Transverse colon (tissue), 4 donors: ENCODE results near the gene DYRK3. TPM values are rescaled to one million over a fixed set of nuclear protein-coding genes. Genes with fewer than 3 reads are reported as not detected.
"Not testable (repeated sequence)": the region's sequence is repeated elsewhere in the genome, so short reads cannot be mapped to it uniquely, and the experiment has no call there.

Source experiments
- DNase-seq: peaks from one replicate; pipeline ENCODE4 v3.0.0-alpha.2; 2019
- H3K27ac ChIP-seq, 4 donors: fragments of 200-600 bp; sonication (generic); 2 replicates each; pipeline ENCODE4 v1.5.1; 2016 to 2018; ENCODE audit warnings: inconsistent platforms in 4 of 4
- H3K27me3 ChIP-seq: fragments of 200-600 bp; sonication (generic); 2 replicates; pipeline ENCODE4 v1.5.1; 2017; ENCODE audit warnings: inconsistent platforms
- H3K36me3 ChIP-seq, 4 donors: fragments of 200-600 bp; sonication (generic); 2 replicates each; pipeline ENCODE4 v1.5.1; 2017 to 2019; ENCODE audit warnings: inconsistent platforms in 4 of 4
- H3K4me1 ChIP-seq, 4 donors: fragments of 200-600 bp; sonication (generic); 2 replicates each; pipeline ENCODE4 v1.5.1; 2017 to 2020; ENCODE audit warnings: inconsistent platforms in 4 of 4
- H3K4me3 ChIP-seq, 4 donors: fragments of 200-600 bp; sonication (generic); 1 replicate in 1 of 4; 2 replicates in 3 of 4; pipeline versions ENCODE4 v1.5.1 to v1.6.1; 2017 to 2019; ENCODE audit warnings: inconsistent platforms in 4 of 4
- H3K9me3 ChIP-seq, 2 donors: fragments of 200-600 bp; sonication (generic); 2 replicates each; pipeline ENCODE4 v1.5.1; 2017 to 2019; ENCODE audit warnings: inconsistent platforms in 2 of 2
- EP300 ChIP-seq: sonication (generic); formaldehyde crosslinking; IDR thresholded peaks from one replicate; pipeline ENCODE4 v1.6.1; 2017; ENCODE audit warnings: antibody characterized with exemption, low read depth
- POLR2A ChIP-seq: fragments of 450-650 bp; IDR thresholded peaks from one replicate; pipeline ENCODE4 v1.6.1; 2016; ENCODE audit warnings: antibody characterized with exemption, mild to moderate bottlenecking, moderate library complexity
- POLR2AphosphoS5 ChIP-seq, 3 donors: sonication (generic); formaldehyde crosslinking; IDR thresholded peaks; one replicate each; pipeline ENCODE4 v1.6.1; 2016; ENCODE audit warnings: antibody characterized with exemption in 3 of 3
- WGBS, 2 donors: methylation state at CpG; one replicate each; pipeline ENCODE4 v1.1.5; 2018; ENCODE audit warnings: low coverage in 1 of 2; 5-methylcytosine and 5-hydroxymethylcytosine counted together
- in situ Hi-C, 4 donors: fragments of 200-750 bp; cut with MboI; loops; one replicate each; pipeline versions ENCODE4 v1.15.0 to v1.15.1; 2017; ENCODE audit warnings: low sequenced_read_pairs in 3 of 4, low pct_ligation_motif_present in 1 of 4, low pct_unique_long_range_greater_than_20kb in 1 of 4
- intact Hi-C: fragments of 100-400 bp; cut with DNase I; formaldehyde crosslinking; loops from one replicate; pipeline ENCODE4 v1.15.1; 2023; ENCODE audit warnings: low total_unique reads
- total RNA-seq, 4 donors: library from RNA; depleted of rRNA; stranded (reverse); fragments of >200 nt; gene quantifications; one replicate each; pipeline ENCODE4 v1.1.0, GENCODE V29; 2016
- TF ChIP-seq, protein P1 (sequence below), 5 experiments: fragments of 200-600 bp in 3 of 5; fragments of 450-650 bp in 2 of 5; sonication (generic) in 3 of 5; IDR thresholded peaks; 1 replicate in 2 of 5; 2 replicates in 3 of 5; pipeline ENCODE4 v1.5.1; 2016 to 2017; ENCODE audit warnings: antibody characterized with exemption in 5 of 5, inconsistent platforms in 3 of 5, mild to moderate bottlenecking in 2 of 5, moderate library complexity in 1 of 5

The DYRK3 gene
- total RNA-seq, 4 donors from 2014 or later = 1.6 to 3.2 TPM; not detected in 2

DNA sequence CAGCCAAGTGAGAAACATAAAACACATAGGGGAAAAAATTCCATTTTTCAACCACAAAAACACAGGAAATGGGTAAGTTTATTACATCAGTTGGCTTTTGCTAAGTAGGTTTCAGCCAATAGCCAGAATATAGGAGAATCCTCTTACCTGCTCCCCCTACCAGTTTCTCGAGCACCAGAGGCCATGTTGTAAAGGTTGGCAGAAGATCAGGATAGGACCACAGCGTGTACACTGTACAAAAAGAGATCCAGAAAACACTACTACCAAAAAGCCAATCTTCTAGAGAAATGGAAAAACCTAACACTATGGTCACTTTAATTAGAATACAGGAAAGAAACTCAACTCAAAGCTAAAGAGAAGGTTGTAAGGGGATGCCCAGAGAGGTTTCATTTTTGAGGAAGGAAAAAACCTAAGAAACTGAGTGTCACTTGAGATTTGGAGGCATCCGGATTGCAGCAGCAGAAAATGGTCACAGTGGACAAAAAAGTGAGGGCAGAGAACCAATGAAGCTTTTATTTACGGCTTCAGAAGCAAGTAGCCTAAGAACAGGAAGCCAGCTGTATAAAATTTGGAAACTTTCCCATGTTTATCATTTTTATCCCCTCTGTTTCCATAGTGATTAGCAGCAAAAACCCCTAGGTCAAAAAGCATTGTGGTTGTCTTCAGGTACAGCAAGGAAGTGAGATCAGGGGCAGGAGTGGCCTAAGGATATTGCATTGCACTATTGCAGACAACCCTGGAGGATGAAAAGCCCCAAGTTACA lies 25.9 kb upstream of the DYRK3 start:
- Histone ChIP-seq H3K36me3 (peaks cover 0 to 34% (median 2%) of the 10 kb centered on the region in 4 donors), H3K9me3 (no peaks in the 10 kb centered on the region), H3K27ac (no peak overlapping the region), H3K27me3 (no peaks in the 10 kb centered on the region), H3K4me3 (no peak overlapping the region), H3K4me1 (peaks cover 7 to 12% (median 9%) of the 10 kb centered on the region in 4 donors)
- no peak for DNase-seq
- in situ Hi-C loops (no loop called here), intact Hi-C loops (no loop called here)
- TF ChIP-seq POLR2A = no peak
- WGBS, 2 donors = 43 to 66% methylated on average over 4 of the region's 4 CpGs

- Histone ChIP-seq H3K27me3 (no peaks in the 10 kb centered on the region), H3K4me1 (peaks cover 7 to 12% (median 9%) of the 10 kb centered on the region in 4 donors), H3K9me3 (no peaks in the 10 kb centered on the region), H3K4me3 (peak within 1 kb of the TSS; percentile 46 to 87 (median 68)), H3K27ac (peak within 1 kb of the TSS; percentile 84 to 91 (median 86)), H3K36me3 (peaks cover 0 to 20% (median 2%) of the 10 kb centered on the region in 4 donors)
- 0 to 7% methylated on average over 1 to 47 of the region's 48 CpGs for WGBS, 2 donors
- peak; percentile 96 for DNase-seq
- intact Hi-C loops = no loop called here
- TF ChIP-seq POLR2AphosphoS5 (IDR thresholded peaks at IDR 0.05) (peak; percentile 43 to 76 (median 76)), EP300 (no peak), POLR2A (peak; percentile 82)
- TF ChIP-seq, protein P1, sequence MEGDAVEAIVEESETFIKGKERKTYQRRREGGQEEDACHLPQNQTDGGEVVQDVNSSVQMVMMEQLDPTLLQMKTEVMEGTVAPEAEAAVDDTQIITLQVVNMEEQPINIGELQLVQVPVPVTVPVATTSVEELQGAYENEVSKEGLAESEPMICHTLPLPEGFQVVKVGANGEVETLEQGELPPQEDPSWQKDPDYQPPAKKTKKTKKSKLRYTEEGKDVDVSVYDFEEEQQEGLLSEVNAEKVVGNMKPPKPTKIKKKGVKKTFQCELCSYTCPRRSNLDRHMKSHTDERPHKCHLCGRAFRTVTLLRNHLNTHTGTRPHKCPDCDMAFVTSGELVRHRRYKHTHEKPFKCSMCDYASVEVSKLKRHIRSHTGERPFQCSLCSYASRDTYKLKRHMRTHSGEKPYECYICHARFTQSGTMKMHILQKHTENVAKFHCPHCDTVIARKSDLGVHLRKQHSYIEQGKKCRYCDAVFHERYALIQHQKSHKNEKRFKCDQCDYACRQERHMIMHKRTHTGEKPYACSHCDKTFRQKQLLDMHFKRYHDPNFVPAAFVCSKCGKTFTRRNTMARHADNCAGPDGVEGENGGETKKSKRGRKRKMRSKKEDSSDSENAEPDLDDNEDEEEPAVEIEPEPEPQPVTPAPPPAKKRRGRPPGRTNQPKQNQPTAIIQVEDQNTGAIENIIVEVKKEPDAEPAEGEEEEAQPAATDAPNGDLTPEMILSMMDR (IDR thresholded peaks at IDR 0.05) = peak; percentile 96 to 99 (median 99)
- in situ Hi-C loops = no loop called here
Observed at GRCh38 chr1:206612129-206612876, 23.0 kb upstream of the DYRK3 start, which contains the start of gene EIF2D. EIF2D (minus strand) TSS chr1:206612465; CDS start chr1:206612342, 123 bp downstream.

DNA sequence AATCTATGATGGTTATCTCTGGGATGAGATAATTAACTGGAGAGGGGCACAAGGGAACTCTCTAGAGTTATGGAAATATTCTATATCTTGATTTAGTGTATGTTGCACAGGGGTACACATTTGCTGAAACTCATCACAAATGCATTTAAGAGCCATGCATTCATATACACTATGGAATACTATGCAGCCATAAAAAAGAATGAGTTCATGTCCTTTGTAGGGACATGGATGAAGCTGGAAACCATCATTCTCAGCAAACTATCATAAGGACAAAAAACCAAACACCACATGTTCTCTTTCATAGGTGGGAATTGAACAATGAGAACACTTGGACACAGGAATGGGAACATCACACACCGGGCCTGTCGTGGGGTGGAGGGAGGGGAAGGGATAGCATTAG lies 8.9 kb upstream of the DYRK3 start:
- 98% methylated on average over 2 of the region's 2 CpGs; no CpG with 5 or more reads in 1 of the 2 donors for WGBS, 2 donors
- not testable (repeated sequence) for H3K4me3 ChIP-seq

DNA sequence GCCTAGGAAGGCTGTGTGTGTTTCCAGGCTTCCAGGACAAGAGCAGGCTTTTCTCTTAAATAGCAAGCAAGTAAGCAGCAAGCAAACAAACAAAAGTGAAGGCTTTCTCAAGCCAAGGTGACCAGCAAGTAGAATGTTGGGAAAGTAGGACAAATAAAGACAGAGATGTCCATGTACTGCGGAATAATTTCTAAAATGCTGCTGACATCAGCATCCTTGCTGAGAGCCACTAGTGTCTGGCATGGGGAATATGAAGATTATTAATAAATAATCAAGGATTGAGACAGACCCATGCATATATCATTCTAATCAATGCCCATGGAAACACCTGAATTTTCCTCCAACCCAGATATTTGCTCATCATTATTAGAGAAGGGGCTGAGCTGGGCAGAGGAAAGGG lies 6.4 kb upstream of the DYRK3 start:
- 71% methylated on average over 1 of the region's 1 CpG; no CpG with 5 or more reads in 1 of the 2 donors for WGBS, 2 donors
- Histone ChIP-seq H3K27ac (no peak overlapping the region), H3K4me1 (peaks cover 0 to 2% (median 0%) of the 10 kb centered on the region in 4 donors), H3K9me3 (no peaks in the 10 kb centered on the region), H3K27me3 (peaks cover 9% of the 10 kb centered on the region), H3K36me3 (no peaks in the 10 kb centered on the region), H3K4me3 (no peak overlapping the region)
- TF ChIP-seq EP300 = no peak
- no peak for TF ChIP-seq POLR2AphosphoS5 (IDR thresholded peaks at IDR 0.05)
- no peak for TF ChIP-seq POLR2A
- TF ChIP-seq, protein P1 (IDR thresholded peaks at IDR 0.05) = no peak
- in situ Hi-C loops (loop anchor here in 1 of 4 donors (25.0 kb wide), 1 partner anchor 283 kb away; the partner anchor contains the start of gene FCMR), intact Hi-C loops (no loop called here)
- DNase-seq = no peak

More for the DNA sequence above, 8.9 kb upstream of the DYRK3 start:
- H3K27ac ChIP-seq, H3K9me3 ChIP-seq, H3K4me1 ChIP-seq, intact Hi-C loops, H3K27me3 ChIP-seq, DNase-seq, H3K36me3 ChIP-seq: not testable (repeated sequence)
- in situ Hi-C loops = loop anchor here in 1 of 4 donors (25.0 kb wide), 1 partner anchor 286 kb away; the partner anchor contains the start of gene FCMR

DNA sequence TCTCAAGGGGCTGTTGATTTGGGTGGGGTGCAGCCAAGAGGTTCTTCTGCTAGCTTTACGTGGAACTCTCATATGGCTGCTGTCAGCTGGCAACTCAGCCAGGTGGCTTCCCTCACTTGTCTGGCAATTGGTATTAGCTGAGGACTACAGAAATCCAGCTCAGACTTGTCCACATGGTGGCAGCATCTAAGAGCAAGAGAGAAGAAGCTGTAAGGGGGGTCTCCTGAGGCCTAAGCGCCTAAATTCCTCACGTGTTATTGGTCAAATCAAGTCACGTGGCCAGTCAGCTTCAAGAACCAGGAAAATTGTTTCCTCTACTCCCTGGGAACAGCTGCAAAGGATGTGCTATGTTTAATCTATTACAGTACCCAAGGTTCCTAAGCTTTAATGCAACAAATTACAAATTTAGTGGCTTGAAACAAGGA lies 4.2 kb upstream of the DYRK3 start:
- WGBS, 2 donors = 33 to 42% methylated on average over 3 to 4 of the region's 4 CpGs
- in situ Hi-C loops = loop anchor here in 3 of 4 donors (10.0 to 25.0 kb wide), 2 partner anchors 281 to 284 kb away; partner anchors contain the start of gene FCMR (in 1 of the 3)

More for the DNA sequence above, 4.2 kb upstream of the DYRK3 start:
- intact Hi-C loops = loop anchor here (10.0 kb wide), 1 partner anchor 284 kb away; no protein-coding TSS in a partner anchor
- TF ChIP-seq EP300 (no peak), POLR2AphosphoS5 (IDR thresholded peaks at IDR 0.05) (peak in 2 of 3 donors; percentile 46 to 53), POLR2A (no peak)
- TF ChIP-seq, protein P1 (IDR thresholded peaks at IDR 0.05) = peak in 3 of 5 experiments; percentile 18 to 35 (median 34)
- H3K4me3 ChIP-seq = no peak overlapping the region
- no peaks in the 10 kb centered on the region for H3K9me3 ChIP-seq
- H3K36me3 ChIP-seq = no peaks in the 10 kb centered on the region
- peak; percentile 56 for DNase-seq
- H3K27ac ChIP-seq = peak overlapping the region; percentile 19 to 49 (median 24)
- peaks cover 6 to 21% (median 17%) of the 10 kb centered on the region in 4 donors for H3K4me1 ChIP-seq
- peaks cover 16% of the 10 kb centered on the region for H3K27me3 ChIP-seq
